Body of pancreas (tissue), 4 donors: ENCODE results near the gene SMIM43. TPM values are rescaled to one million over a fixed set of nuclear protein-coding genes. Genes with fewer than 3 reads are reported as not detected.

Experiments used
- ATAC-seq: fragments of 150-250 bp; one replicate; pipeline ENCODE4 v1.9.1; 2016
- DNase-seq, 4 donors: peaks; one replicate each; pipeline ENCODE4 v3.0.0-alpha.2; 2019
- H3K27ac ChIP-seq, 4 donors: fragments of 200-600 bp; sonication (generic); 1 replicate in 3 of 4; 2 replicates in 1 of 4; pipeline versions ENCODE4 v1.5.1 to v1.6.1; 2016 to 2019; ENCODE audit warnings: mild to moderate bottlenecking in 1 of 4, mixed read lengths in 1 of 4, moderate library complexity in 1 of 4
- H3K27me3 ChIP-seq, 2 donors: fragments of 200-600 bp; sonication (generic); one replicate each; pipeline ENCODE4 v1.6.0; 2016; ENCODE audit warnings: mild to moderate bottlenecking in 1 of 2
- H3K36me3 ChIP-seq, 2 donors: fragments of 200-600 bp; sonication (generic); replicated peaks in 1 of 2; 2 replicates each; pipeline ENCODE4 v1.5.1; 2016; ENCODE audit warnings: low read depth in 2 of 2; ENCODE audit not compliant: insufficient read depth in 1 of 2
- H3K4me1 ChIP-seq: fragments of 200-600 bp; sonication (generic); one replicate; pipeline ENCODE4 v1.6.0; 2016
- H3K4me3 ChIP-seq, 2 donors: fragments of 200-600 bp; sonication (generic); 1 replicate in 1 of 2; 2 replicates in 1 of 2; pipeline ENCODE4 v1.5.1; 2016 to 2019
- H3K9me3 ChIP-seq, 3 donors: fragments of 200-600 bp; sonication (generic); 1 replicate in 2 of 3; 2 replicates in 1 of 3; pipeline ENCODE4 v1.5.1; 2016
- POLR2A ChIP-seq, 3 donors: fragments of 450-650 bp; IDR thresholded peaks; one replicate each; pipeline ENCODE4 v1.6.1; 2016; ENCODE audit warnings: antibody characterized with exemption in 3 of 3, mild to moderate bottlenecking in 2 of 3
- WGBS, 2 donors: methylation state at CpG; one replicate each; pipeline ENCODE4 v1.1.5; 2017; 5-methylcytosine and 5-hydroxymethylcytosine counted together
- intact Hi-C: fragments of 100-400 bp; cut with DNase I; formaldehyde crosslinking; loops from one replicate; pipeline ENCODE4 v1.15.1; 2023
- total RNA-seq, 2 donors: library from RNA; depleted of rRNA; stranded (reverse); fragments of >200 nt; gene quantifications; one replicate each; pipeline ENCODE4 v1.1.0, GENCODE V29; 2016
- TF ChIP-seq, protein P1 (sequence below), 7 experiments: fragments of 450-650 bp in 4 of 7; fragments of 200-600 bp in 3 of 7; sonication (generic) in 3 of 7; IDR thresholded peaks; one replicate each; pipeline ENCODE4 v1.5.1; 2016 to 2019; ENCODE audit warnings: antibody characterized with exemption in 7 of 7

SMIM43 gene
- total RNA-seq, 2 donors from 2014 or later: not detected

DNA sequence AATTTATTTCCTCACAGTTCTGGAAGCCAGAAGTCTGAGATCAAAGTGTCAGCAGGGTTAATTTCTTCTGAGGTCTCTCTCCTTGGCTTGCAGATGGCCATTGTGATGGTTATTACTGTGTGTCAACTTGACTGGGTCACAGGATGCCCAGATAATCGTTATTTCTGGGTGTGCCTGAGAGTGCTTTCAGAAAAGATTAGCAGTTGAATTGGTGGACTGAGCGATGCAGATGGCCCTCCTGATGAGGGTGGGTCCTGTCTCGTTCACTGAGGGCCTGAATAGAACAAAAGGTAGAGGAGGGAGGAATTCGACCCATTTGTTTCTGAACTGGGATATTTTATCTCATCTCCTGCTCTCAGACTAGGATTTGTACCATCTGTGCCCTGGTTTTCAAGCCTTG lies 15.7 kb downstream of the SMIM43 start:
- H3K4me1 ChIP-seq: no peaks in the 10 kb centered on the region

DNA sequence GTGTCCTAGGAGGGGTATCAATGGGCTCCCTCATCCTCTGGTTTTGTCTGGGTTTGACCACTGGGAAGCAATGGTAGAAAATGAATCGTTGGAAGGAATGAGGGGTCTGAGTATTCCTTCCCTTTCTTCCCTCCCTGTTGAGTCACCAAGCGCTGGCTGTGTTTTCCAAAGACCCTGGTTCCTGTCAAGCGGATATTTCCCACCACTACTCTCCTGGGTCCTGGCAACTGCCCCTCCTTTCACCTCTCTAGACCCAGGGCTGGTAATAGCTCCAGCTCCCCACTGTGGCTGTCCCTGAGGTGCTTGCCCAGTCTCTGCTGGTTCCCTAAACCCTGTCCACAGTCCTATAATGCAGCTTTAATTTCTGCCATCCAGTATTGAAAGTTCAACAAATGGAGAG lies 22.2 kb downstream of the SMIM43 start:
- no peaks in the 10 kb centered on the region for H3K36me3 ChIP-seq
- DNase-seq (no peak), ATAC-seq (no peak)
- H3K9me3 ChIP-seq: no peaks in the 10 kb centered on the region
- TF ChIP-seq POLR2A (IDR thresholded peaks at IDR 0.05): no peak
- TF ChIP-seq, protein P1, sequence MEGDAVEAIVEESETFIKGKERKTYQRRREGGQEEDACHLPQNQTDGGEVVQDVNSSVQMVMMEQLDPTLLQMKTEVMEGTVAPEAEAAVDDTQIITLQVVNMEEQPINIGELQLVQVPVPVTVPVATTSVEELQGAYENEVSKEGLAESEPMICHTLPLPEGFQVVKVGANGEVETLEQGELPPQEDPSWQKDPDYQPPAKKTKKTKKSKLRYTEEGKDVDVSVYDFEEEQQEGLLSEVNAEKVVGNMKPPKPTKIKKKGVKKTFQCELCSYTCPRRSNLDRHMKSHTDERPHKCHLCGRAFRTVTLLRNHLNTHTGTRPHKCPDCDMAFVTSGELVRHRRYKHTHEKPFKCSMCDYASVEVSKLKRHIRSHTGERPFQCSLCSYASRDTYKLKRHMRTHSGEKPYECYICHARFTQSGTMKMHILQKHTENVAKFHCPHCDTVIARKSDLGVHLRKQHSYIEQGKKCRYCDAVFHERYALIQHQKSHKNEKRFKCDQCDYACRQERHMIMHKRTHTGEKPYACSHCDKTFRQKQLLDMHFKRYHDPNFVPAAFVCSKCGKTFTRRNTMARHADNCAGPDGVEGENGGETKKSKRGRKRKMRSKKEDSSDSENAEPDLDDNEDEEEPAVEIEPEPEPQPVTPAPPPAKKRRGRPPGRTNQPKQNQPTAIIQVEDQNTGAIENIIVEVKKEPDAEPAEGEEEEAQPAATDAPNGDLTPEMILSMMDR (IDR thresholded peaks at IDR 0.05): no peak
- intact Hi-C loops: no loop called here
- no peaks in the 10 kb centered on the region for H3K27me3 ChIP-seq
- H3K27ac ChIP-seq: no peak overlapping the region
- 56 to 70% methylated on average over 3 of the region's 3 CpGs for WGBS, 2 donors
- H3K4me1 ChIP-seq: no peaks in the 10 kb centered on the region
- no peak overlapping the region for H3K4me3 ChIP-seq

More for the DNA sequence above, 15.7 kb downstream of the SMIM43 start:
- H3K36me3 ChIP-seq: no peaks in the 10 kb centered on the region
- no peaks in the 10 kb centered on the region for H3K27me3 ChIP-seq
- H3K27ac ChIP-seq: no peak overlapping the region
- intact Hi-C loops: no loop called here
- DNase-seq (no peak), ATAC-seq (no peak)
- H3K9me3 ChIP-seq: no peaks in the 10 kb centered on the region
- H3K4me3 ChIP-seq: no peak overlapping the region
- TF ChIP-seq, protein P1 (IDR thresholded peaks at IDR 0.05): no peak
- no peak for TF ChIP-seq POLR2A (IDR thresholded peaks at IDR 0.05)
- WGBS, 2 donors: 18 to 28% methylated on average over 4 of the region's 4 CpGs

DNA sequence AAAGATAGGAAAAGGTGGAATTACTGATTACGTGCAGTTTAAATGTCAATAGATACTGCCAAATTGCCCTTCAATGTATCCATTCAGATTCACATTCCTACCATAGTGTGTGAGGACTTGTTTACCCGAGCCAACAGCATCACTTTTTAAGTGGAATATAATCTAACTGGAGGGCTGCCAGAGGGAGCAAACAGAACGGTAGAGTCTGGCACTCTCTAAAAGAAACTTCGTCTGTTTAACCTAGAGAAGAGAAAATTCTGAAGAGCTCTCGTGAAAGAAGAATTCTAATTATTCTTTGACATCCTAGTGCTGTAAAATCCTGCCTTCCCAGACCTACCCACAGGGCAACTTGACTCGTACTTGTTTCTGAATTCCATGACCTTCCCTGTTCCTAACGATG lies 23.2 kb downstream of the SMIM43 start:
- no peaks in the 10 kb centered on the region for H3K4me1 ChIP-seq
- 13 to 22% methylated on average over 7 of the region's 7 CpGs for WGBS, 2 donors
- no peak for DNase-seq
- intact Hi-C loops: no loop called here
- no peak for TF ChIP-seq POLR2A (IDR thresholded peaks at IDR 0.05)
- TF ChIP-seq, protein P1 (IDR thresholded peaks at IDR 0.05): no peak
- no peak for ATAC-seq
- no peaks in the 10 kb centered on the region for H3K27me3 ChIP-seq
- no peaks in the 10 kb centered on the region for H3K9me3 ChIP-seq
- no peak overlapping the region for H3K4me3 ChIP-seq
- H3K27ac ChIP-seq: no peak overlapping the region
- H3K36me3 ChIP-seq: no peaks in the 10 kb centered on the region

DNA sequence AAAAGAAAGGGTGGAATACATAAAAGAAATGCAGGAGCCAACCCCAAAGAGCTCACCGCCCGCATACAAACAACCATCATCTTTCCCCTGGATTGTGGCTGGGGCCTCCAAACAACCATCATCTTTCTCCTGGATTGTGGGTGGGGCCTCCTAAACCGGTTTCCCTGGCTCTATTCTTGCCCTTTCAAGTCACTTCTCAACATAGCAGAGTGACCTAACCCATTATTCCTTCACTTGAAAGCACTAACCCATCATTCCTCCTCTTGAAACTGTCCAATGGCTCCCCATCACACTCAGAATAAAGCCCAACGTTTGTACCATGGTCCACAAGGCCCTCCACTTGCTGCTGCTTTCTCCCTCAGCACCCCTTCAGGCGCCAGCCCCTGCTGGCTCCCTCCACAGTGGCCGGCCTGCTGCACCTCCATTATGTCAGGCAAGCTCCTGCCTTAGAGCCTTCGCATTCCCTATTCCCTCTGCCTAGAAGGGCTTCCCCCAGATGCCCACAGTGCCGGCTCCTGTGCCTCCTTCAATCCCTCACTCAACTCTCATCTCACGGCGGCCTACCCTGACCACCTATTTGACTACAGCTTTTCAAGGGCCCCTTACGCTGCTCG lies 24.1 kb downstream of the SMIM43 start:
- Histone ChIP-seq H3K27ac (no peak overlapping the region), H3K36me3 (no peaks in the 10 kb centered on the region), H3K27me3 (no peaks in the 10 kb centered on the region), H3K4me1 (no peaks in the 10 kb centered on the region), H3K9me3 (no peaks in the 10 kb centered on the region), H3K4me3 (no peak overlapping the region)
- ATAC-seq: no peak
- DNase-seq: no peak
- intact Hi-C loops: no loop called here
- 70 to 74% methylated on average over 12 of the region's 12 CpGs for WGBS, 2 donors
- TF ChIP-seq, protein P1 (IDR thresholded peaks at IDR 0.05): no peak
- TF ChIP-seq POLR2A (IDR thresholded peaks at IDR 0.05): no peak

DNA sequence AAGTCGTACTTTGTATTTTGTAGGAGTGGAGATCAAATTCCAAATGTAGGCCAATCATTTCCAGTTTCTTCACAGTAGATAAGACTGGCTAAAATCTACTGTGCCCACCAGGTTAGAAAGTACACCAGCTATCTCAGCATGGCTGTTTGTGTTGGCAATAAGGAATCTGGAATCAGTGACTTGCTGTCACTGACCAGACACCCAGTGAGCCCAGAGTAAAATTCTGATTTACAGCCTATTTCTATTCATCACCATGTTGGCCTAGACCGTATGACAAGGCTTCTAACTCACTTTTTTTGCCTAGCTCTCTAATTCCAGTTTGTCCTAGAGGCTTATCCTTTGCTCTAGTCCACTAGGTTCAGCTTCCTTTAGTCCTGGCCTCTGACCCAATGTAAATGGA lies 25.4 kb downstream of the SMIM43 start:
- DNase-seq (no peak), ATAC-seq (no peak)
- Histone ChIP-seq H3K36me3 (no peaks in the 10 kb centered on the region), H3K4me1 (no peaks in the 10 kb centered on the region), H3K27ac (no peak overlapping the region), H3K9me3 (no peaks in the 10 kb centered on the region), H3K4me3 (no peak overlapping the region), H3K27me3 (no peaks in the 10 kb centered on the region)
- intact Hi-C loops: loop anchor here (10.0 kb wide), 1 partner anchor 365 kb away; no protein-coding TSS in a partner anchor
- 51 to 57% methylated on average over 2 of the region's 2 CpGs for WGBS, 2 donors
- TF ChIP-seq, protein P1 (IDR thresholded peaks at IDR 0.05): no peak
- no peak for TF ChIP-seq POLR2A (IDR thresholded peaks at IDR 0.05)
